Pancreas (tissue), 10 donors: ENCODE data around the gene PADI3. TPM values are rescaled to one million over a fixed set of nuclear protein-coding genes. Genes with fewer than 3 reads are reported as not detected.

Experiments used
- ATAC-seq, 4 donors: fragments of 200-7000 bp; cut with Tn5 transposase; one replicate each; pipeline versions ENCODE4 v1.8.0 to v1.9.1; 2020; ENCODE audit warnings: mild to moderate bottlenecking in 4 of 4, moderate library complexity in 4 of 4
- DNase-seq, 6 donors: peaks; one replicate each; pipeline ENCODE4 v3.0.0-alpha.2; 2020
- FAIRE-seq: peaks from 2 replicates; lab custom pipeline; 2012; peaks lifted over from hg19 to GRCh38; lab: Jason Lieb, UNC
- H3K27ac ChIP-seq, 4 donors: fragments of 200-600 bp; sonication (generic); 1 replicate in 3 of 4; 2 replicates in 1 of 4; pipeline versions ENCODE4 v1.5.0 to v1.8.0; 2020
- H3K27me3 ChIP-seq, 4 donors: fragments of 200-600 bp; one replicate each; pipeline ENCODE4 v1.8.0; 2021
- H3K36me3 ChIP-seq, 3 donors: fragments of 200-600 bp; sonication (generic) in 1 of 3; one replicate each; pipeline versions ENCODE4 v1.5.0 to v1.8.0; 2020 to 2021
- H3K4me1 ChIP-seq, 3 donors: fragments of 200-600 bp; one replicate each; pipeline ENCODE4 v1.8.0; 2021
- H3K4me3 ChIP-seq, 4 donors: fragments of 200-600 bp; sonication (generic) in 2 of 4; one replicate each; pipeline versions ENCODE4 v1.5.0 to v1.8.0; 2020 to 2021
- H3K9me3 ChIP-seq, 4 donors: fragments of 200-600 bp; one replicate each; pipeline ENCODE4 v1.8.0; 2021
- CTCF ChIP-seq, 4 donors: fragments of 200-600 bp; sonication (generic) in 3 of 4; IDR thresholded peaks; one replicate each; pipeline versions ENCODE4 v1.5.0 to v1.8.0; 2021; ENCODE audit warnings: antibody characterized with exemption in 4 of 4
- WGBS, 2 donors: extraction: QIAGEN DNeasy Blood & Tissue Kit; methylation state at CpG; one replicate each; pipeline ENCODE4 v1.1.7; 2013; 5-methylcytosine and 5-hydroxymethylcytosine counted together
- intact Hi-C, 3 donors: fragments of 100-400 bp; cut with DNase I; formaldehyde crosslinking; loops; one replicate each; pipeline versions ENCODE4 v1.11.1 to v1.14.2; 2022
- polyA plus RNA-seq, 2 donors: library from polyadenylated mRNA; stranded (reverse); fragments of 200-250 nt; gene quantifications; one replicate each; pipeline ENCODE4 v1.2.3, GENCODE V29; 2013
- total RNA-seq, 6 donors: library from RNA; stranded (reverse); fragmentation: NEBNext Ultra II Directional in 4 of 6; extraction: Animal tissue kit (Norgen Biotek cat#: 25700) in 4 of 6; gene quantifications; one replicate each; pipeline versions ENCODE4 v1.2.1 to v1.2.4, GENCODE V29; 2021 to 2023
- donor health status: healthy with polysubstance abuse.
- donor health status: DM: no; HTN: no; CAD: no; lungs with moderate emphysema.
- donor health status: DM: no; HTN: no; CAD: no.
- donor health status: control.
- donor health status: control.
- donor health status: Bipolar disorder and iron deficiency.
- donor health status: DM: yes; HTN: yes; CAD: no.
- donor health status: DM: no; HTN: no; CAD: no.
- donor health status: DM: no; HTN: no; CAD: no.
- donor health status: DM: yes; HTN: yes; CAD: no.

The PADI3 gene
- total and polyA plus RNA-seq, 8 donors: not detected

DNA sequence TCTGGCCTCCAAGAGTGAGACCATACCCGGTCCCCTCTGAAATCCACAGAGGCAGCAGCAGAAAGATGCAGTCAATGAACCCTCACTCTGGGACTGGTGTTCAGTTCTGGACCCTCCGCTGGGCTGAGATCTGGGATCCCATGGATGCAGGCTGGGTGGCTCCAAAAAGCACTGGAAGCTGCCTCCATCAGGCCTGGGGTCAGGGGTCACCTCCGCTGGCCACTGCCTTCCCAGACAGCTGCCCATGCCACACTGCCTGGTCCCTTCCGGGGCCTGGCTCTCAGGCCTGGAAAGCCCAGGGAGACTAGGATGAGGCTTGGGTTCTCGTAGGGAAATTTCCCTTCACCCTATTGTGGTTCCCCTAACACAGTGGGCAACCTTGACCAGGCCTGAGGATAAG is 37.7 kb downstream of the PADI3 start:
- Histone ChIP-seq H3K4me1 (no peaks in the 10 kb centered on the region), H3K9me3 (no peaks in the 10 kb centered on the region), H3K27me3 (no peaks in the 10 kb centered on the region), H3K27ac (no peak overlapping the region), H3K36me3 (no peaks in the 10 kb centered on the region), H3K4me3 (no peak overlapping the region)
- intact Hi-C loops: no loop called here
- ATAC-seq: no peak
- WGBS, 2 donors: 81 to 96% methylated on average over 5 of the region's 5 CpGs
- FAIRE-seq: no peak
- no peak for DNase-seq
- no peak for TF ChIP-seq CTCF (IDR thresholded peaks at IDR 0.05)

DNA sequence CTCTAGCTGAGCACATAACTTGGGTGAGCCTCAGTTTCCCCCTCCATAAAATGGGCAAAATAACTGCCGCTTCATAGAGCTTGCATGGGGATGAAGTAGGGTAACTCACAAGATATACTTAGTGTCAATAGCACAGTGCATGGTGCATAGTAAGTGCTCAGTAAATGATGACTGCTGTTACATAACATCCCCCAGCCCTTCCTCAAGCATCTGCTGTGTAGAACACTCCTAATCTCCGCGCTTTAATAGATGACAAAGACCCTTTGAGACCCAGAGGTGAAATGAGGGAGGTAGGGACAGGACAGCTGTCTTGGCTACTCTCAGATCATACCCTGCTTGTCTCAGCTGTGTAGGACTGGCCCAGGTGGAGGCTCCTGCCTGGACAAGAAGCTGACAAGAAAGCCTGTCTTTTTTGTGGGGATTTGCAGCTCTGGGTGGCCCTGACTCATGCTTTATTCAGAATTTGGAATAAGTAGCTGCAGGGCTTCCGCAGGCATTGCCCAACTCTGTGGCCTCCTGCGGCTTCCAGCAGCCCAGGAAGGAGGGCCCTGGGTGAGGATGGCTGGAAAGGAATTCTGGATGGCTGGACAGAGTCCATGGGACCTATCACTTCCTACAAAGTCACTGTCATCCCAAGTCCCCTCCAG is 38.4 kb downstream of the PADI3 start:
- Histone ChIP-seq H3K27ac (no peak overlapping the region), H3K4me3 (no peak overlapping the region), H3K27me3 (no peaks in the 10 kb centered on the region), H3K9me3 (no peaks in the 10 kb centered on the region), H3K4me1 (no peaks in the 10 kb centered on the region), H3K36me3 (no peaks in the 10 kb centered on the region)
- no peak for ATAC-seq
- no peak for FAIRE-seq
- intact Hi-C loops: no loop called here
- 89 to 94% methylated on average over 5 of the region's 5 CpGs for WGBS, 2 donors
- no peak for DNase-seq
- TF ChIP-seq CTCF (IDR thresholded peaks at IDR 0.05): no peak

DNA sequence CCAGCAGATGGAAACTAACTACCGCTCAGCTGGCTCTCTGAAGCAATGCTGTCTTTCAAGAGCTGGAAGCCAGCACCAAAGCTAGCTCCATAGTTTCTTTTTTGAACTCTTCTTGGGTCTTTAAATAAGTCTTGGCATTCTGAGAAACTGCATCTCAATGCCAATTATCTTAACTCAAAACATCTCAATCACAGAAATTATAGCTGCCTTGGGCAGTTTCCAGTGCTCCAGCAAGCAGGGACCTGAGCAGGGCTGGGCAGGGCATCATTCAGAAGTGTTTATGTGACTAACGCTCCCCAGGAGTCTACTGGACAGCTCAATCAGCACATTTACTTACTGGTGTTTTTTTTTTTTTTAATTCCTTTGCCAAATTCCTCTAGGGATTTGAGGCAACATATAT is 40.8 kb downstream of the PADI3 start:
- Histone ChIP-seq H3K36me3 (no peaks in the 10 kb centered on the region), H3K27me3 (no peaks in the 10 kb centered on the region), H3K9me3 (no peaks in the 10 kb centered on the region), H3K4me3 (no peak overlapping the region), H3K27ac (no peak overlapping the region), H3K4me1 (no peaks in the 10 kb centered on the region)
- DNase-seq (no peak), FAIRE-seq (no peak), ATAC-seq (no peak)
- WGBS, 2 donors: 65 to 73% methylated on average over 2 of the region's 2 CpGs
- intact Hi-C loops: no loop called here
- TF ChIP-seq CTCF (IDR thresholded peaks at IDR 0.05): no peak

- Histone ChIP-seq H3K27me3 (no peaks in the 10 kb centered on the region), H3K36me3 (no peaks in the 10 kb centered on the region), H3K27ac (no peak overlapping the region), H3K9me3 (no peaks in the 10 kb centered on the region), H3K4me1 (no peaks in the 10 kb centered on the region), H3K4me3 (no peak overlapping the region)
- FAIRE-seq (no peak), ATAC-seq (no peak), DNase-seq (no peak)
- 91 to 94% methylated on average over 3 of the region's 3 CpGs for WGBS, 2 donors
- intact Hi-C loops: no loop called here
- TF ChIP-seq CTCF (IDR thresholded peaks at IDR 0.05): no peak
These were observed 41.7 kb downstream of the PADI3 start for GRCh38 chr1:17290553-17290952.

DNA sequence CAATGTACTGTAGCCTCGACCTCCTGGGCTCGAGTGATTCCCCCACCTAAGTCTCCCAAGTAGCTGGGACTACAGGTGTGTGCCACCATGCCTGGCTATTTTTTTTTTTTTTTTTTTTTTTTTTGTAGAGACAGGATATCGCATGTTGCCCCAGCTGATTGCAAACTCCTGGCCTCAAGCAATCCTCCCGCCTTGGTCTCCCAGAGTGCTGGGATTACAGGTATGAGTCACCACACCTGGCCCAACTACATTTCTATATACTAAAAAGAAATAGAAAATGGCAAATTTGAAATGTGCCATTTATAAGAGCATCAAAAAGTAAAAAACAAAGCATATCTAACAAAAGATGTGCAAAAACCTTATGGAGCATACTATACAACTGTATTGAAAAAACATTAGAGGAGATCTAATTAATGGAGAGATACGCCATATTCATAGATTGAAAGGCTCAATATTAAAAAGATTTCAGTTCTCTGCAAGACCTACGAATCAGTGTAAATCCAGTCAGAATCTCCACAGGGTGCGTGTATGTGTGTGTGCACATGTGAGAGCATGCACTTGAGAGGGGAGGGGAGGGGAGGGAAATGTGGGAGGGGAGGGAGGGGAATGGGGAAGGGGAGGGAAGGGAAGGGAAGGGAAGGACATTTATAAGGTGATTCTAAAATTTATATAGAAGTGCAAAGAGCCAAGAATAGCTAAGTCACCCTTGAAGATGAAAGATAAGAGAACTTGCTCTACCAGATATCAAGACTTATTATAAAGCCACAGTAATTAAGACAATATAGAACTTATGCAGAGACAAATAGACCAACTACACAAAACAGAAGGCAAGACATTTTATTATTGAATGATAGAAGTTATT is 43.6 kb downstream of the PADI3 start:
- Histone ChIP-seq H3K9me3 (no peaks in the 10 kb centered on the region), H3K4me3 (no peak overlapping the region), H3K27me3 (no peaks in the 10 kb centered on the region), H3K36me3 (no peaks in the 10 kb centered on the region), H3K27ac (no peak overlapping the region), H3K4me1 (no peaks in the 10 kb centered on the region)
- WGBS, 2 donors: 68 to 70% methylated on average over 7 of the region's 7 CpGs
- DNase-seq (no peak), ATAC-seq (no peak), FAIRE-seq (no peak)
- no peak for TF ChIP-seq CTCF (IDR thresholded peaks at IDR 0.05)
- intact Hi-C loops: no loop called here
